ENCODE data around the gene HPN.
"Not testable (repeated sequence)": the region's sequence is repeated elsewhere in the genome, so short reads cannot be mapped to it uniquely, and the experiment has no call there.

Gene HPN

DNA sequence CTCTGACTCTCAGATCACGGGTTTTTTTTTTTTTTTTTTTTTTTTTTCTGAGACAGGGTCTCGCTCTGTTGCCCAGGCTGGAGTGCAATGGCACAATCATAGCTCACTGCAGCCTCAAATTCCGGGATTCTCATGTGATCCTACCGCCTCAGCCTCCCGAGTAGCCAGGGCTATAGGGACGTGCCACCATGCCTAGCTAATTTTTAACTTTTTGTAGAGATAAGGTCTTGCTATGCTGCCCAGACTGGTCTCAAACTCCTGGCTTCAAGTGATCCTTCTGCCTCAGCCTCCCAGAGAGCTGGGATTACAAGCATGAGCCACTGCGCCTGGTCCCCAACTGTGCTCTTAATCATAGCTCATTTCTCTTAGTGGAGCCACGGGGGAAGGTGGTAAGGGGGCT lies 46.0 kb upstream of the HPN start:
- Histone ChIP-seq H3K79me1 (ENCODE audit: low read length) (peaks cover 8% of the 10 kb centered on the region), H3K4me2 (ENCODE audit: low read length) (no peak overlapping the region), H3K27me3 (ENCODE audit: insufficient read depth, low read length) (no peaks in the 10 kb centered on the region), H2BK5ac (ENCODE audit: low read depth, low read length, poor library complexity) (no peak overlapping the region), H3K14ac (ENCODE audit: low read length) (no peak overlapping the region), H2AFZ (ENCODE audit: insufficient read depth, low read length, poor library complexity) (no peak overlapping the region), H3K9ac (ENCODE audit: low read length) (no peak overlapping the region), H3K4me1 (ENCODE audit: control insufficient read depth in 1 of 2, insufficient read depth in 2 of 2, low read length in 2 of 2) (peaks cover 2 to 8% of the 10 kb centered on the region in 2 experiments), H3K79me2 (ENCODE audit: control insufficient read depth, insufficient read depth, low read length, poor library complexity) (peaks cover 5% of the 10 kb centered on the region), H3K4me3 (ENCODE audit: low read depth, low read length) (no peak overlapping the region), H2AK5ac (ENCODE audit: low read length) (no peak overlapping the region), H4K8ac (ENCODE audit: low read depth, low read length) (no peak overlapping the region), H3K36me3 (ENCODE audit: control insufficient read depth in 1 of 2, insufficient read depth in 2 of 2, low read length in 2 of 2) (no peaks in the 10 kb centered on the region), H3K27ac (ENCODE audit: low read depth, low read length) (no peak overlapping the region), H3K4ac (ENCODE audit: low read depth, low read length) (no peak overlapping the region), H2BK120ac (ENCODE audit: insufficient read depth, low read length, poor library complexity) (no peak overlapping the region), H3K18ac (ENCODE audit: low read length) (no peak overlapping the region), H4K91ac (ENCODE audit: low read depth, low read length) (no peak overlapping the region), H3K9me3 (ENCODE audit: insufficient read depth, low read depth, low read length) (peaks cover 3% of the 10 kb centered on the region), H2BK12ac (ENCODE audit: low read length) (no peak overlapping the region), H3K23ac (ENCODE audit: low read length) (no peak overlapping the region), H4K12ac (ENCODE audit: low read depth, low read length) (no peak overlapping the region)
- WGBS (ENCODE audit: extremely low coverage, insufficient coverage, insufficient read length): no CpG with 5 or more reads among the region's 8 CpGs
- no peak for DNase-seq

DNA sequence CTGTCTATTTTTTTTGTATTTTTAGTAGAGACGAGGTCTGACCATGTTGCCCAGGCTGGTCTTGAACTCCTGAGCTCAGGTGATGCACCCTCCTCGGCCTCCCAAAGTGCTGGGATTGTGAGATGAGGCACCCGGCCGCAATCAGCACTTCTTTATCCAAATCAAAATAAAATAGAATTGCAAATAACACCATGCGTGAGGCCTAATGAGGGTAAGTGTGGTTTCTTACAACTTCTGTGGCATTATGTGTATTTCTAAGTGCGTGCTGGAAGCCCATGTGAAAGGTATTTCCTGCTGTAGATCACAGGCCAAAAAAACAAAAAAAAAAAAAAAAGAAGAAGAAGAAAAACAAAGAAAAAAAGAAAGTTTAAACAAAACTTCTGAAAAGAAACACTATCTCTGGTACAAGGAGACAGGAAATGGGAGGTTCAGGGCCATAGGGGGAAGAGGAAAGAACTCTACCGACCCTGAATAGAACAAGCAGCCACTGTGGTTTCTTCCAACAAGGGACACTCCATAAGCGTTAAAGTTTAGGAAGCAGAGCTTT lies 44.4 kb upstream of the HPN start:
- peaks cover 2 to 13% of the 10 kb centered on the region in 2 experiments for H3K4me1 ChIP-seq (ENCODE audit: control insufficient read depth in 1 of 2, insufficient read depth in 2 of 2, low read length in 2 of 2)
- H2BK120ac ChIP-seq (ENCODE audit: insufficient read depth, low read length, poor library complexity): no peak overlapping the region
- no peak overlapping the region for H3K4me2 ChIP-seq (ENCODE audit: low read length)
- no peaks in the 10 kb centered on the region for H3K36me3 ChIP-seq (ENCODE audit: control insufficient read depth in 1 of 2, insufficient read depth in 2 of 2, low read length in 2 of 2)
- no CpG with 5 or more reads among the region's 8 CpGs for WGBS (ENCODE audit: extremely low coverage, insufficient coverage, insufficient read length)
- no peak overlapping the region for H3K9ac ChIP-seq (ENCODE audit: low read length)
- no peak overlapping the region for H3K18ac ChIP-seq (ENCODE audit: low read length)
- H3K14ac ChIP-seq (ENCODE audit: low read length): no peak overlapping the region
- H2BK12ac ChIP-seq (ENCODE audit: low read length): no peak overlapping the region
- peaks cover 9% of the 10 kb centered on the region for H3K79me2 ChIP-seq (ENCODE audit: control insufficient read depth, insufficient read depth, low read length, poor library complexity)
- no peak overlapping the region for H4K8ac ChIP-seq (ENCODE audit: low read depth, low read length)
- H3K23ac ChIP-seq (ENCODE audit: low read length): no peak overlapping the region
- H4K12ac ChIP-seq (ENCODE audit: low read depth, low read length): no peak overlapping the region
- H3K9me3 ChIP-seq (ENCODE audit: insufficient read depth, low read depth, low read length): peaks cover 3% of the 10 kb centered on the region
- no peak for DNase-seq
- no peak overlapping the region for H4K91ac ChIP-seq (ENCODE audit: low read depth, low read length)
- no peak overlapping the region for H3K4me3 ChIP-seq (ENCODE audit: low read depth, low read length)
- H2BK5ac ChIP-seq (ENCODE audit: low read depth, low read length, poor library complexity): no peak overlapping the region
- no peak overlapping the region for H2AK5ac ChIP-seq (ENCODE audit: low read length)
- no peak overlapping the region for H2AFZ ChIP-seq (ENCODE audit: insufficient read depth, low read length, poor library complexity)
- peaks cover 10% of the 10 kb centered on the region for H3K79me1 ChIP-seq (ENCODE audit: low read length)
- no peak overlapping the region for H3K4ac ChIP-seq (ENCODE audit: low read depth, low read length)
- H3K27ac ChIP-seq (ENCODE audit: low read depth, low read length): no peak overlapping the region
- no peaks in the 10 kb centered on the region for H3K27me3 ChIP-seq (ENCODE audit: insufficient read depth, low read length)

DNA sequence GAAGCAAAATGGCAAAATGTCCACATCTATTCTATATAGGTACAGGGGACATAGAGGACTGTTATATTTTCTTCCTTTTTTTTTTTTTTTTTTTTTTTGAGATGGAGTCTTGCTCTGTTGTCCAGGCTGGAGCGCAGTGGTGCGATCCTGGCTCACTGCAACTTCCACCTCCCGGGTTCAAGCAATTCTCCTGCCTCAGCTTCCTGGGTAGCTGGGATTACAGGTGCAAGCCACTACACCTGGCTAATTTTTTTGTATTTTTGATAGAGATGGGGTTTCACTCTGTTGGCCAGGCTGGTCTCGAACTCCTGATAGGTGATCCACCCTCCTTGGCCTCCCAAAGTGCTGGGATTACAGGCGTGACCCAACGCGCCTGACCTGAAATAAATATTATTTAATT lies 43.3 kb upstream of the HPN start:
- no CpG with 5 or more reads among the region's 7 CpGs for WGBS (ENCODE audit: extremely low coverage, insufficient coverage, insufficient read length)
- H2BK120ac ChIP-seq (ENCODE audit: insufficient read depth, low read length, poor library complexity); H2BK12ac ChIP-seq (ENCODE audit: low read length); H3K4me3 ChIP-seq (ENCODE audit: low read depth, low read length); H3K4me2 ChIP-seq (ENCODE audit: low read length); H3K9me3 ChIP-seq (ENCODE audit: insufficient read depth, low read depth, low read length); H2BK5ac ChIP-seq (ENCODE audit: low read depth, low read length, poor library complexity); H3K4ac ChIP-seq (ENCODE audit: low read depth, low read length); H3K27ac ChIP-seq (ENCODE audit: low read depth, low read length); H2AK5ac ChIP-seq (ENCODE audit: low read length); H3K27me3 ChIP-seq (ENCODE audit: insufficient read depth, low read length); H3K23ac ChIP-seq (ENCODE audit: low read length); H3K9ac ChIP-seq (ENCODE audit: low read length); H2AFZ ChIP-seq (ENCODE audit: insufficient read depth, low read length, poor library complexity); H3K14ac ChIP-seq (ENCODE audit: low read length); H4K12ac ChIP-seq (ENCODE audit: low read depth, low read length); H3K18ac ChIP-seq (ENCODE audit: low read length); H4K91ac ChIP-seq (ENCODE audit: low read depth, low read length); H4K8ac ChIP-seq (ENCODE audit: low read depth, low read length); H3K79me2 ChIP-seq (ENCODE audit: control insufficient read depth, insufficient read depth, low read length, poor library complexity); H3K36me3 ChIP-seq (ENCODE audit: control insufficient read depth in 1 of 2, insufficient read depth in 2 of 2, low read length in 2 of 2); DNase-seq: not testable (repeated sequence)
- peaks cover 4 to 17% of the 10 kb centered on the region in 2 experiments for H3K4me1 ChIP-seq (ENCODE audit: control insufficient read depth in 1 of 2, insufficient read depth in 2 of 2, low read length in 2 of 2)
- H3K79me1 ChIP-seq (ENCODE audit: low read length): peaks cover 10% of the 10 kb centered on the region

DNA sequence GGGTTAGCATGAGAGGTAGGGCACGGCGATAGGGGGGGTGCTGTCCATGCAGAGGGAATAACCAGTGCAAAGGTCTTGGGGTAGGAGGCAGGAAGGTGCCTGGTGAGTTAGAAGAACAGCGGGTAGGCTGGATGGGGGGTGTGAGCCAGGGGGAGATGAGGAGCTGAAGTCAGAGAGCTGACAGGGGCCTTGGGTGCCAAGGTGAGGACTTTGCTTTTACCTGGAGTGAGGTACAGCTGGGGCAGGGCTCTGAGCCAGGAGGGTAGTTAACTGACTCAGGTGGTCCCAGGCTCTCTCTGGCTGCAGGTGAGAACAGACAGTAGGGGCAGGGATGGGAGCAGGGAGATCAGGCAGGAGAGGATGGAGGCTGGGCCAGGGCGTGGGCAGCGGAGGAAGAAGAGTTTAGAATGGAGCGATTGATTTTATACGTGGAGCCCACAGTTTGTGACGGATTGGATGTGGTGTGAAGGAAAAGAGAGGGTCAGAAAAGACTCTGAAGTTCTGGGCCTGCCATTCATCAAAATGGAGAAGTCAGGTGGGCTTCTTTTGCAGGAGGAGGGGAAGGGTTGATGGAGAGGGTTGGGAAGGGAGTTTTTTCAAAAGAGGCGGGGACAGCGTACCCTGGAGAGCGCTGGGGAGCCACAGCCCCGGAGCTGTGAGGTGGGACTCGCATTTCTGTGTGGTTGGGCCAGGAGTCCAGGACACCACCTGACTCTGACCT lies 42.6 kb upstream of the HPN start:
- no peak for DNase-seq
- Histone ChIP-seq H3K23ac (ENCODE audit: low read length) (no peak overlapping the region), H2AK5ac (ENCODE audit: low read length) (peak overlapping the region; percentile 22), H3K4me3 (ENCODE audit: low read depth, low read length) (peak overlapping the region; percentile 39), H2BK120ac (ENCODE audit: insufficient read depth, low read length, poor library complexity) (no peak overlapping the region), H3K9me3 (ENCODE audit: insufficient read depth, low read depth, low read length) (peaks cover 3% of the 10 kb centered on the region), H3K4me2 (ENCODE audit: low read length) (peak overlapping the region; percentile 75), H3K18ac (ENCODE audit: low read length) (no peak overlapping the region), H3K14ac (ENCODE audit: low read length) (peak overlapping the region; percentile 14), H4K8ac (ENCODE audit: low read depth, low read length) (peak overlapping the region; percentile 90), H2BK12ac (ENCODE audit: low read length) (peak overlapping the region; percentile 68), H3K79me1 (ENCODE audit: low read length) (peaks cover 10% of the 10 kb centered on the region), H3K79me2 (ENCODE audit: control insufficient read depth, insufficient read depth, low read length, poor library complexity) (peaks cover 9% of the 10 kb centered on the region), H3K4me1 (ENCODE audit: control insufficient read depth in 1 of 2, insufficient read depth in 2 of 2, low read length in 2 of 2) (peaks cover 9 to 21% of the 10 kb centered on the region in 2 experiments), H3K27me3 (ENCODE audit: insufficient read depth, low read length) (no peaks in the 10 kb centered on the region), H2BK5ac (ENCODE audit: low read depth, low read length, poor library complexity) (no peak overlapping the region), H3K36me3 (ENCODE audit: control insufficient read depth in 1 of 2, insufficient read depth in 2 of 2, low read length in 2 of 2) (peaks cover 0 to 4% of the 10 kb centered on the region in 2 experiments), H4K12ac (ENCODE audit: low read depth, low read length) (no peak overlapping the region), H3K9ac (ENCODE audit: low read length) (peak overlapping the region; percentile 28), H3K27ac (ENCODE audit: low read depth, low read length) (no peak overlapping the region), H3K4ac (ENCODE audit: low read depth, low read length) (no peak overlapping the region), H4K91ac (ENCODE audit: low read depth, low read length) (peak overlapping the region; percentile 91), H2AFZ (ENCODE audit: insufficient read depth, low read length, poor library complexity) (peak overlapping the region; percentile 93)
- WGBS (ENCODE audit: extremely low coverage, insufficient coverage, insufficient read length): no CpG with 5 or more reads among the region's 13 CpGs
